Subcutaneous adipose tissue (tissue), 4 donors: ENCODE results near the gene TAF11L13. TPM values are rescaled to one million over a fixed set of nuclear protein-coding genes. Genes with fewer than 3 reads are reported as not detected.
"Not testable (repeated sequence)": the region's sequence is repeated elsewhere in the genome, so short reads cannot be mapped to it uniquely, and the experiment has no call there.

Source experiments
- CTCF ChIP-seq: fragments of 450-650 bp; IDR thresholded peaks from one replicate; pipeline ENCODE4 v1.5.1; 2016; ENCODE audit warnings: low read depth, mild to moderate bottlenecking, control low read depth, antibody characterized with exemption, moderate library complexity
- total RNA-seq, 4 donors: library from RNA; depleted of rRNA; stranded (reverse); fragments of >200 nt; gene quantifications; one replicate each; pipeline ENCODE4 v1.1.0, GENCODE V29; 2016

TAF11L13 gene
- total RNA-seq, 4 donors from 2014 or later: not detected

GRCh38 chr5:17610092-17610491 lies 21.8 kb upstream of the TAF11L13 start, which contains the start of gene TAF11L12:
Gene TAF11L12 (plus strand): TSS chr5:17610392.
- not testable (repeated sequence) for TF ChIP-seq CTCF

- no peak for TF ChIP-seq CTCF
Observed at GRCh38 chr5:17614872-17615605, 16.8 kb upstream of the TAF11L13 start.

GRCh38 chr5:17619354-17619753 lies 12.5 kb upstream of the TAF11L13 start:
- TF ChIP-seq CTCF: no peak

- TF ChIP-seq CTCF: no peak
Observed at GRCh38 chr5:17620627-17621026, 11.3 kb upstream of the TAF11L13 start.

- no peak for TF ChIP-seq CTCF
Observed at GRCh38 chr5:17625686-17626085, 6.2 kb upstream of the TAF11L13 start.

- TF ChIP-seq CTCF: no peak
Observed at GRCh38 chr5:17634160-17634559, 2.3 kb downstream of the TAF11L13 start, which contains the start of gene TAF11L14. Gene TAF11L14 (plus strand): TSS chr5:17634460.

GRCh38 chr5:17655921-17656320 lies 24.0 kb downstream of the TAF11L13 start:
- no peak for TF ChIP-seq CTCF
